Fibroblast of peridontal ligament (primary cell): ENCODE results near the gene ABHD6.
"Not testable (repeated sequence)": the region's sequence is repeated elsewhere in the genome, so short reads cannot be mapped to it uniquely, and the experiment has no call there.

Source experiments
- DNase-seq: peaks from one replicate; pipeline ENCODE4 v3.0.0-alpha.2; 2010; ENCODE audit errors: extremely low read depth

ABHD6 gene

DNA sequence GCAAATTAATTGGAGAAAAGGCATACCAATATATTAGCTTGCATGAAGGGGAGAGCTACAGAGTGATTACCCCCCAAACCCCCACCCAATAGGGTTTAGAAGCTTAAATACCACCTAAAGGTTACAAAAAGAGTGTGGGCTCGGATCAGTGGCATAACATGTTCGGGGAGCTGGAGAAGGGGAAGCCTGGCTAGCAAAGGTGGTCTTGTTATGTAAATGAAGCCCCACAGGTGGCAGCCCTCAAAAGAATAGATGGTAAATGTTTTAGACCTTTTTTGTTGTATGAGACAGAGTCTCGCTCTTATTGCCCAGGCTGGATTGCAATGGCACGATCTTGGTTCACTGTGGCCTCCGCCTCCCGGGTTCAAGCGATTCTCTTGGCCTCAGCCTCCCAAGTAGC lies 84.2 kb downstream of the ABHD6 start:
- DNase-seq: no peak

DNA sequence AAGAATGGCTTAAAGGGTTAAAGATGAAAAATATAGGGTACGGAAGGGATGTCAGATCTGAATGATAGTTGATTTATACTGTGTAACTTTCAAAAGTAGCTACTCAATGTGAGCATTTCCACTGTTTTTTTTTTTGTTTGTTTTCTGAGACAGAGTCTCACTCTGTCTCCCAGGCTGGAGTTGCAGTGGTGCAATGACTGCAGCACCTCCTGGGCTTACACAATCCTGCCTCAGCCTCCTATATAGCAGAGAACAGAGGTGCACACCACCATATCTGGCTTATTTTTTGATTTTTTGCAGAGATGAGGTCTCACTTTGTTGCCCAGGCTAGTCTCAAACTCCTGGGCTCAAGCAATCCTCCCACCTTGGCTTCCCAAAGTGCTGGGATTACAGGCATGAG lies 85.2 kb downstream of the ABHD6 start:
- DNase-seq: no peak

DNA sequence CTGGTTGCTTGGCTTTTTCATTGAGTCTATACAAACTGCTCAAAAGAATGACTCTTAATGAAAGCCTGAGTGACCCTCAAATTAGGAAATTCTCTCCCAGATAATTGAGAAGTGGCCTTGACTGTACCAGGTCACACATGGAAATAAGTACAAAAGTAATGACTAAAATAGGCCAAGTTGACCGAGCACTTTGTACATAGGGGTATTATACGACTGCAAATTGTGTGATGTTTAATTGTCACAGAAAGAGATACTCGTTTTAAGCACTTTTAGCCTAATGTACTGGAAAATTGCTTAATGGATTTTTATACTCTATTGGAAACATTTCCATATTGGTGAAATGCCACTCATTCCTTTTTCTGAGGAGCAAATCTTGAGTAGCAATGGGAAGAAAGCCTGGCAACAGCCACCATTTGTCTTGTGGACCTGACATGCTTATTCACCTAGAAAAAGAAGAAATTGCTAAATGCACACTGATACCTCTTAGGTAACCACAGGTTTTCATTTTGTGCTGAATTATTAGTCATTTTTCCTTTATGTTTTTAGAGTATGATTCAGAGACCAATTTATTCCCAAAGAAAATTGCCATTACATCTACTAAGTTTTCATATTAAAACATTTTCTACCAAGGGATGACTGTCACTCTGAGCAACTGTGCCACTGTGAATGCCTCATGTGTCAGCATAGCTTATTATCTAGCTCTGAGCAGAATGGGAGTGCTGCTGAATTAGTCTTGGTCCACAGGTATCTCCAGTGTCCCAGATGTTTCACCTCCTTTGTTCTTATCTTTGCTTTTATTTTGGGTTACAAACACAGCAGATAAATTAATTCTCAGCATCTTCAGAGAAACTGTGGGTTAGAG lies 86.2 kb downstream of the ABHD6 start:
- no peak for DNase-seq

GRCh38 chr3:58324391-58325390 lies 87.1 kb downstream of the ABHD6 start:
- DNase-seq: no peak

DNA sequence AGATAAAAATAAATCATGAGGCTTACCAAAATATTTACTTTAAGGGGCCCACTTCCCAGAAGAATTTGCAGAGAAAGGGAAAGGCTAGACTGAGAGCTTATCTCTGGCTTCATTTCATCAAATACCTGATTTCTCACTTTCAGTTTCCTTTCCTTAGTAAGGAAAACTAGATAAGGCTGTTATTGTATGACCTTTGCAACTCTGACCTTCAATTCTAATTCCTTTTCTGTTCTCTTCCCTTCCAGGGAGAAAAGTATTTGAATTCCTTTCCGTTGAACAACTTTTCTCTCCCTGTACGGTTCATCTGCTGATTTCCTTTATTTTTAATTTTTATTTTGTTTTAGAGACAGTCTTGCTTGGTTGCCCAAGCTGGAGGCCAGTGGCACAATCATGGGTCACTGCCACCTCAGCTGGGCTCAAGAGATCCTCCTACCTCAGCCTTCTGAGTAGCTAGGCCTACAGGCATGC lies 88.0 kb downstream of the ABHD6 start:
- peak; percentile 37 for DNase-seq

DNA sequence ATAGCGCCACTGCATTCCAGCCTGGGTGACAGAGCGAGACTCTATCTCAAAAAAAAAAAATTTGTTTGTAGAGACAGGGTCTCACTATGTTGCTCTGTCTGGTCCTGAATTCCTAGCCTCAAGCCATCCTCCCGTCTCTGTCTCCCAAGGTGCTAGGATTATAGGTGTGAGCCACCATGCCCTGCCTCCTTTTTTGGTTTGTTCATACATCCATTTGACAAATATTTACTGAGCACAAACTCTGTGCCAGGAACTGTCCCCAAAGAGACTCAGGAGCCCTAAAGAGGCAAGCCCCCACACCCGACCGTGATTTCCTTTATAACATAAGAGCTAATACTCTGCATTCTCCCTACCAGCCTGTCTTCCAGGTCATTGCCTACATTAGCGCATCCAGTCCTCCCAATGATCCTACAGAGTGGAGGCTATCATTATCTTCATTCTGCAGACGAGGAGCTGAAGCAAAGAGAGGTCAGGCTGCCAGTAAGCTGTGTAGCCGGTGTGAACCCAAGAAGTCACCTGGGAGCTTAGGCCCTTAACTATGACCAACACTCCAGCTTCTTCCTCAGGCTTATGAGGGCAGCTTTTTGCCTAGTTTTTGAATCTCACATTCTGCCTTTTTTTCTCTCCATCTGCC lies 88.8 kb downstream of the ABHD6 start:
- DNase-seq: no peak

GRCh38 chr3:58329150-58329921 lies 91.7 kb downstream of the ABHD6 start:
- no peak for DNase-seq

GRCh38 chr3:58329922-58330413 lies 92.4 kb downstream of the ABHD6 start:
- no peak for DNase-seq

- no peak for DNase-seq
Measured at GRCh38 chr3:58331593-58332152, 94.1 kb downstream of the ABHD6 start.

DNA sequence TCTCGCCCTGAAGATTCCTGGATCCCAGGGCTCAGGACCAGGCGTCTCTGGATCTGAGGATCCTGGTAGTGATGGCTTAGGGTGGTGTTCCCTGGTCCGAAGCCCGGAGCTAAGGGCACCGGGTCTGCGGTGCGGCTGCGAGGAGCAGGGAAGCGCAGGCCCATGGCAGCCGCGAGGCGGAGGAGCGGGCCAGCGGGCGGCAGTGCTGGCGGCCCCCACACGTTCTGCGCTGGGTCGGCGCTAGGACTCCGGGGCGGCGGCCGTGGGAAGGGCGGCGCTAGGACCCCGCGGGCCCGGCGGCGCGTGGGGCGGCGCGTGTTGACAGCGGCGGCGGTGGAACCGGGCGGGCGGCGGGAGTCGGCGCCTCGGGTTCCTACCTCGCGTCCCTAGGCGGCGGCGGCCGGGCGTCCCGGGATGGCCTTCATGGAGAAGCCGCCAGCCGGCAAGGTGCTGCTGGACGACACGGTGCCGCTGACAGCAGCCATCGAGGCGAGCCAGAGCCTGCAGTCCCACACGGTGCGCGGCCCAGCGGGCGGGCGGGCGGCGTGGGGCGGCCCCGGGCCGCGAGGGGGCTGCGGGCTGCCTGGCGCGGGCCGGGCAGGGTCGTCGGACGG lies 95.1 kb downstream of the ABHD6 start, which contains the start of gene PXK:
Gene PXK, plus strand, starts transcription at position 318 of the 614 bp plus-strand sequence. Its CDS starts 97 bp downstream, at position 415.
- peak; percentile 59 for DNase-seq

DNA sequence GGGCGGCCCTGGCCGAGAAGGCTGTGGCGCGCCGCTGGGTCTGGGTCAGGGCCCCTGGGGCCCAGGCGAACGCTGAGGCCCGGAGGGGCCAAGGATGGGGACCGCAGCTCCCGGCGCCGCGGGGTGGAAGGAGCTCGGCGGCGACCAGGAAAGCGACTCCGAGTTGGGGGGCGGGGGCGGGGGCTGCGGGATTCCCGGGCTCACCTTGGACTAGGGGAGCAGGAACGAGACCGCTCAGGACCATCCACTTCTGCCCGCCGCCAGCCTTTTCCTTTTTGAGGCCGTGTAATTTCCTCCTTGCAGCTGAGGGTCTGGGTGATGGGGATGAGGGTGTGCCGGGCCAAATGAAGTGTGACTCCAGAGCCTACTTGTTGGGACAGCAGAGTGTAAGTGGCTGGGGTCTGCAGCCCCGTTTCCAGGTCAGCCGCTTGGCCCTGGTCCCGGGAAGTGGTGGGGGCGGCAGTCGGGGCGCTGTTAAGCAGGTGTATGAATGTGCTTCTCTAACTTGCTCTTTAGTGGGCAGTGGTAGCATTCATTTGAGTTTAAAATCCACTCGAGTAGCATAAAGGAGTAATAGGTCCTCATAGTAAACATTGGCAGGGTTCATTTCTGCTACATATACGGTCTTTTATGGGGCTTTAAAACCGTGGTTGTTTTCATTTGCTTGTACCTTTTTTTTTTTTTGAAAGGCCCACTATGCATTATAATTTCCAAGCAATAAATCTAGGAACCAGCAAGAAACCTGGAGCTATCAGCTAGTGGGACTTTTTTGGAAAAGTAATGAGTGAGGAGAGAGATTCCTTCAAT lies 95.8 kb downstream of the ABHD6 start:
- peak; percentile 34 for DNase-seq

- peak; percentile 25 for DNase-seq
Measured at GRCh38 chr3:58334013-58334321, 96.4 kb downstream of the ABHD6 start.

DNA sequence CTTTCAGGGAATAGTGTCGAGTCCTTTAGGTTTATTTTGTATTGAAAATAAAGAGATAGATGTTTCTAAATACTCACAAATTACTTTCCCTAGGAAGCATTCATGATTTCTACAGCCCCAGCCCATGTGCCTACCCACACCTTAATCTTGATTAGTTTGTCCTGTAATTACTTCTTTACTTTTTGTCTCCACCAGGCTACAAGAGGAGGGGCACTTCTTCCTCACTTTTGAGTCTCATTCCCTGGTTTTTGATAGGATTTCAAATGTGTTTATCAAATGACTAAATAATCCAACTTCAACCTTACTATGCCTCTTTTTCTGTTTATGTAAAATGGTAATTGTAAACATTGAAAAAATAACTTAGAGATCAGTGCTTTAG lies 96.9 kb downstream of the ABHD6 start:
- no peak for DNase-seq

- no peak for DNase-seq
Measured at GRCh38 chr3:58335652-58335947, 98.0 kb downstream of the ABHD6 start.

DNA sequence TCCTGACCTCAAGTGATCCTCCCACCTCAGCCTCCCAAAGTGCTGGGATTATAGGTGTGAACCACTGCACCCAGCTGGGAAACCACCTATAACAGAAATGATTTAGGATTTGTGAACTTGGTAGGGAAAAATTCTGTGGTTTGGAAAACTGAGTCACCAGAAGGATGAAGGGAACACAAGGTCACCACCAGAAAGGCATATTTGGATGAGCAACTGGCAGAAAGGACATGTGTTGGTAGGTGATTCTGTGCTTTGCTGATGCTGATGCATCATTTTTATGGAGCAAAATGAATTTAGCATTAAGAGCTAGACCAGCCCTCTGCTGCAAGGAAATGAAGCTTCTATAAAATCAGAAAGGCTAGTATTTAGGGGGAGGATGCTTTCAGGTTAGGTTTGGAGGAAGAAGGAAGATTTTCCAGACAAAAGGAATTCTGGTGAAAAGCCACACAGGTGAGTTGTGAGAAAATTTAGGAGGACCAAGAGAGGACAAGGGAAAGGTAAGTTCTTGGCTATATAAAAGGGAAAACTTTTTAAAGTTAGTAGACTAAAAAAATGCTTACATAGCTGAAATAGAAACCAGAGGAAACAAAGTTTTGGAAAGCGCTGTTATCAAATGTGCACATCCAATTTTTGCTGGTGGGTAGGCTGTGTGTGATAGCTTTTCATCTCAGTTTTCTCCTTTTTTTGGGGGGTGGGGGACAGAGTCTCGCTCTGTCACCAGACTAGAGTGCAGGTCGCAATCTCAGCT lies 98.7 kb downstream of the ABHD6 start:
- DNase-seq: peak; percentile 52

DNA sequence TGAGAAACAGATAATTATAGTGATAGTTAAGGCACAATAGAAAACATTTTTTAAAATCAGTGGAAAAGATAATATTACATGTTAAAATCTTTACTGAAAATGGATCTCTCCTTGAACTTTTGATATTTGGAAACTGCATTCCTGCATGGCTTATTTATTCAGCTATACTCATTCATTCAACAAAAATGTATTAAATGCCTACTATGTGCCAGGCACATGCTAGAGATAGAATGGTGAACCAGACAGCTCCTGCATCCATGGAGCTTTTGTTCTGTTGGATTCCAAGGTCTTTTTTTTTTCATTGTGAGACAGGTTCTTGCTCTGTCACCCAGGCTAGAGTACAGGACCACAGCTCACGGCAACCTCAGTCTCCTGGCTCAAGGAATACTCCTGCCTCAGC lies 99.6 kb downstream of the ABHD6 start:
- DNase-seq: no peak

DNA sequence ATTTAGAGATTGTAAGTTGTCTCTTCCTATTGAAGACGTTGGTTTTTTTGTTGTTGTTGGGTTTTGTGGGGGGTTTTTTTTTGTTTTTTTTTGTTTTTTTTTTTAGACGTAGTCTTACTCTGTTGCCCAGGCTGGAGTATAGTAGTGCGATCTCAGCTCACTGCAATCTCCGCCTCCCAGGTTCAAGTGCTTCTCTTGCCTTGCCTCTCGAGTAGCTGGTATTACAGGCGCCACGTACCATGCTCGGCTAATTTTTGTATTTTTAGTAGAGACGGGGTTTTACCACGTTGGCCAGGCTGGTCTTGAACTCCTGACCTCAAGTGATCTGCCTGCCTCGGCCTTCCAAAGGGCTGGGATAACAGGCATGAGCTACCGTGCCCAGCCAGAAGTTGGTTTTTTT lies 101.6 kb downstream of the ABHD6 start:
- not testable (repeated sequence) for DNase-seq

- DNase-seq: no peak
Measured at GRCh38 chr3:58340594-58341244, 103.1 kb downstream of the ABHD6 start.
